Measurements from ENCODE around the gene ITLN1.

ITLN1 gene

GRCh38 chr1:160853754-160854153 lies 31.2 kb downstream of the ITLN1 start:
- DNase-seq: no peak

GRCh38 chr1:160853014-160853413 lies 32.0 kb downstream of the ITLN1 start:
- DNase-seq: no peak

GRCh38 chr1:160850993-160851392 lies 34.0 kb downstream of the ITLN1 start:
- DNase-seq: no peak

- no peak for DNase-seq
Measured at GRCh38 chr1:160850541-160850940, 34.4 kb downstream of the ITLN1 start.

- DNase-seq: no peak
Measured at GRCh38 chr1:160846281-160846680, 38.7 kb downstream of the ITLN1 start.

GRCh38 chr1:160844447-160845232 lies 40.3 kb downstream of the ITLN1 start:
- DNase-seq: peak; percentile 24

- DNase-seq: no peak
Measured at GRCh38 chr1:160841079-160841478, 43.9 kb downstream of the ITLN1 start.

- no peak for DNase-seq
Measured at GRCh38 chr1:160839746-160840145, 45.2 kb downstream of the ITLN1 start.

GRCh38 chr1:160838888-160839287 lies 46.1 kb downstream of the ITLN1 start:
- no peak for DNase-seq

GRCh38 chr1:160837558-160838205 lies 47.3 kb downstream of the ITLN1 start:
- DNase-seq: peak; percentile 14

GRCh38 chr1:160836981-160837557 lies 47.9 kb downstream of the ITLN1 start:
- no peak for DNase-seq

GRCh38 chr1:160836561-160836960 lies 48.4 kb downstream of the ITLN1 start:
- DNase-seq: no peak

- no peak for DNase-seq
Measured at GRCh38 chr1:160835751-160836150, 49.2 kb downstream of the ITLN1 start.

- peak; percentile 80 for DNase-seq
Measured at GRCh38 chr1:160834945-160835565, 49.9 kb downstream of the ITLN1 start.

- DNase-seq: peak; percentile 94
Measured at GRCh38 chr1:160830321-160831153, 54.4 kb downstream of the ITLN1 start.

- DNase-seq: peak; percentile 80
Measured at GRCh38 chr1:160829766-160830165, 55.2 kb downstream of the ITLN1 start.

GRCh38 chr1:160827418-160827817 lies 57.6 kb downstream of the ITLN1 start:
- DNase-seq: no peak

- no peak for DNase-seq
Measured at GRCh38 chr1:160826546-160826945, 58.4 kb downstream of the ITLN1 start.

Data from DMS53 (cell line).